LHCN-M2 (cell line): Measurements from ENCODE around the gene PDE4C. TPM values are rescaled to one million over a fixed set of nuclear protein-coding genes. Genes with fewer than 3 reads are reported as not detected.
A peak's percentile ranks its signal among the peaks of the same experiment; 100 is the strongest.

ENCODE experiments used
- DNase-seq: peaks from one replicate; pipeline ENCODE4 v3.0.0-alpha.2; 2012; ENCODE audit warnings: low read depth
- polyA plus RNA-seq: library from polyadenylated mRNA; unstranded; fragments of >200 nt; gene quantifications from one replicate; pipeline ENCODE4 v1.2.1, GENCODE V29; 2012; ENCODE audit warnings: missing spikeins
- total RNA-seq: library from RNA; depleted of rRNA; stranded (reverse); fragments of >200 nt; gene quantifications from 2 replicates; pipeline ENCODE4 v1.2.3, GENCODE V29; 2014; rRNA removed

Gene PDE4C
- total RNA-seq: 0.17 and 0.26 TPM in 2 replicates
- polyA plus RNA-seq: 0.21 TPM

- no peak for DNase-seq
Measured at GRCh38 chr19:18225702-18226468, at the start of gene PDE4C. Gene PDE4C (minus strand): TSS chr19:18226438. CDS start chr19:18226415, 23 bp downstream.

GRCh38 chr19:18274781-18275356, 48.6 kb upstream of the PDE4C start:
- DNase-seq: peak; percentile 88

- peak; percentile 43 for DNase-seq
Measured at GRCh38 chr19:18274219-18274780, 48.1 kb upstream of the PDE4C start, which contains the start of gene IQCN. Gene IQCN (minus strand): TSS chr19:18274452. CDS start chr19:18269478, 4,974 bp downstream.

GRCh38 chr19:18273561-18274218, 47.5 kb upstream of the PDE4C start:
- DNase-seq: no peak

GRCh38 chr19:18271433-18271841, 45.2 kb upstream of the PDE4C start:
- DNase-seq: no peak

GRCh38 chr19:18270326-18270725, 44.1 kb upstream of the PDE4C start:
- DNase-seq: no peak

- DNase-seq: no peak
Measured at GRCh38 chr19:18269070-18269723, 43.0 kb upstream of the PDE4C start.

GRCh38 chr19:18266771-18267686, 40.8 kb upstream of the PDE4C start:
- no peak for DNase-seq

- no peak for DNase-seq
Measured at GRCh38 chr19:18265582-18265981, 39.3 kb upstream of the PDE4C start.

- DNase-seq: no peak
Measured at GRCh38 chr19:18264971-18265540, 38.8 kb upstream of the PDE4C start.

GRCh38 chr19:18264137-18264854, 38.1 kb upstream of the PDE4C start:
- DNase-seq: no peak

- DNase-seq: no peak
Measured at GRCh38 chr19:18263324-18264136, 37.3 kb upstream of the PDE4C start.

- no peak for DNase-seq
Measured at GRCh38 chr19:18262917-18263316, 36.7 kb upstream of the PDE4C start.

- DNase-seq: no peak
Measured at GRCh38 chr19:18262144-18262543, 35.9 kb upstream of the PDE4C start.

GRCh38 chr19:18261474-18261873, 35.2 kb upstream of the PDE4C start:
- no peak for DNase-seq

GRCh38 chr19:18259893-18260292, 33.7 kb upstream of the PDE4C start:
- DNase-seq: peak; percentile 57

GRCh38 chr19:18257503-18258470, 31.5 kb upstream of the PDE4C start:
- no peak for DNase-seq
